ENCODE results near the gene TRPM6. TPM values are rescaled to one million over a fixed set of nuclear protein-coding genes. Genes with fewer than 3 reads are reported as not detected.
"Not testable (repeated sequence)": the region's sequence is repeated elsewhere in the genome, so short reads cannot be mapped to it uniquely, and the experiment has no call there.

The TRPM6 gene, protein sequence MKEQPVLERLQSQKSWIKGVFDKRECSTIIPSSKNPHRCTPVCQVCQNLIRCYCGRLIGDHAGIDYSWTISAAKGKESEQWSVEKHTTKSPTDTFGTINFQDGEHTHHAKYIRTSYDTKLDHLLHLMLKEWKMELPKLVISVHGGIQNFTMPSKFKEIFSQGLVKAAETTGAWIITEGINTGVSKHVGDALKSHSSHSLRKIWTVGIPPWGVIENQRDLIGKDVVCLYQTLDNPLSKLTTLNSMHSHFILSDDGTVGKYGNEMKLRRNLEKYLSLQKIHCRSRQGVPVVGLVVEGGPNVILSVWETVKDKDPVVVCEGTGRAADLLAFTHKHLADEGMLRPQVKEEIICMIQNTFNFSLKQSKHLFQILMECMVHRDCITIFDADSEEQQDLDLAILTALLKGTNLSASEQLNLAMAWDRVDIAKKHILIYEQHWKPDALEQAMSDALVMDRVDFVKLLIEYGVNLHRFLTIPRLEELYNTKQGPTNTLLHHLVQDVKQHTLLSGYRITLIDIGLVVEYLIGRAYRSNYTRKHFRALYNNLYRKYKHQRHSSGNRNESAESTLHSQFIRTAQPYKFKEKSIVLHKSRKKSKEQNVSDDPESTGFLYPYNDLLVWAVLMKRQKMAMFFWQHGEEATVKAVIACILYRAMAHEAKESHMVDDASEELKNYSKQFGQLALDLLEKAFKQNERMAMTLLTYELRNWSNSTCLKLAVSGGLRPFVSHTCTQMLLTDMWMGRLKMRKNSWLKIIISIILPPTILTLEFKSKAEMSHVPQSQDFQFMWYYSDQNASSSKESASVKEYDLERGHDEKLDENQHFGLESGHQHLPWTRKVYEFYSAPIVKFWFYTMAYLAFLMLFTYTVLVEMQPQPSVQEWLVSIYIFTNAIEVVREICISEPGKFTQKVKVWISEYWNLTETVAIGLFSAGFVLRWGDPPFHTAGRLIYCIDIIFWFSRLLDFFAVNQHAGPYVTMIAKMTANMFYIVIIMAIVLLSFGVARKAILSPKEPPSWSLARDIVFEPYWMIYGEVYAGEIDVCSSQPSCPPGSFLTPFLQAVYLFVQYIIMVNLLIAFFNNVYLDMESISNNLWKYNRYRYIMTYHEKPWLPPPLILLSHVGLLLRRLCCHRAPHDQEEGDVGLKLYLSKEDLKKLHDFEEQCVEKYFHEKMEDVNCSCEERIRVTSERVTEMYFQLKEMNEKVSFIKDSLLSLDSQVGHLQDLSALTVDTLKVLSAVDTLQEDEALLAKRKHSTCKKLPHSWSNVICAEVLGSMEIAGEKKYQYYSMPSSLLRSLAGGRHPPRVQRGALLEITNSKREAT (N-terminal part only)
- under 1 TPM; 0.44 to 0.71 TPM for total RNA-seq
- long read RNA-seq, result 0 reads

DNA sequence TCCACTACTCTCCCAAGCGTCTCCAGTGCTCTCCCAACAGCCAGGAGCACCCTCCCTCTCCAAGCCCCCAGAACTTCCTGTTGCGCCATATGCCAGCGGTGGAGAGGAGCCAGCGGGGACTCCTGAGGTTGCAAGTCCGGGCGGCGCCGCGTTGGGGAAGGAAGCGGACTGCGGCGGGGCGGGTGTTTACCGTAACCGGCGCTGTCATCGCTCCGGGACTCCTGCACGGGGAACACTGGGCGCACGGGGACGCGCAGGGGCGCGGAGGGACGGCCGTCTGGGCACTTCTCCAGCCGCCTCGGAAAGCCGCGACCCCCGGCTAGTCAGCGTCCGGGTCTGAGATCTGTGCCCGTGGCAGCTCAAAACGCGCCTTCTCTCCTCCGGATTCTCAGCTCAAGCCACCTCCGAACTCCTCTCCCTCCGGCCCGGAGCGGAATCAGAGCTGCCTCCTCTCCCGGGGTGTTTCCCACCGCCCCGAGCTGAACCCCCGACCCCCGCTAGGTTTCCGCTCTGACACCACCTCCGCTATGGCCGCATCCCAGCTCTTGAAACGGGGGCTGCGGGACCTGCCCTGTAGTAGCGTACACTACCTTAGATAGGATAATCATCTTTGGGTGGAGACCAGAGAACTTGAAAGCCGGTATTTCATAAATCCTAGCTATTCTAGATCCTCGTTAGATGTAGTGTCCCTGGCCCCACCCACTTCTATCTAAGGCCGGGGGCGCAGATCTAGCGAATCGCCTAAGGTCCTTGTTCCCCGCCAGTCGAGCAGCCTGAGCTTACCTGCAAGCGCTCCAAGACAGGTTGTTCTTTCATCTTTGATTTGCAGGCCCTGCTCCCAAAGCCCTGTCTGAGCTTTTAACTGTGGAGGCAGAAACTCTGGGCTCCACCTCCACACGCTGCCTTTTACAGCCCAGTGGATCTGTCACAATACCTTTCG is at the start of gene TRPM6:
TSS of gene TRPM6 (minus strand) at position 881 of the 940 bp plus-strand sequence. CDS start at position 816, 65 bp downstream.
- ATAC-seq (peak; percentile 86 to 96), DNase-seq (peak; percentile 90)
- intact Hi-C loops (cut with DNase I), result no loop called here

- ATAC-seq (no peak), DNase-seq (no peak)
- intact Hi-C loops (cut with DNase I), result no loop called here
Observed at GRCh38 chr9:74935008-74935407, 47.3 kb upstream of the TRPM6 start.

GRCh38 chr9:74921737-74922136 is 34.0 kb upstream of the TRPM6 start:
- ATAC-seq, result no peak
- no peak for DNase-seq
- intact Hi-C loops (cut with DNase I), result no loop called here

DNA sequence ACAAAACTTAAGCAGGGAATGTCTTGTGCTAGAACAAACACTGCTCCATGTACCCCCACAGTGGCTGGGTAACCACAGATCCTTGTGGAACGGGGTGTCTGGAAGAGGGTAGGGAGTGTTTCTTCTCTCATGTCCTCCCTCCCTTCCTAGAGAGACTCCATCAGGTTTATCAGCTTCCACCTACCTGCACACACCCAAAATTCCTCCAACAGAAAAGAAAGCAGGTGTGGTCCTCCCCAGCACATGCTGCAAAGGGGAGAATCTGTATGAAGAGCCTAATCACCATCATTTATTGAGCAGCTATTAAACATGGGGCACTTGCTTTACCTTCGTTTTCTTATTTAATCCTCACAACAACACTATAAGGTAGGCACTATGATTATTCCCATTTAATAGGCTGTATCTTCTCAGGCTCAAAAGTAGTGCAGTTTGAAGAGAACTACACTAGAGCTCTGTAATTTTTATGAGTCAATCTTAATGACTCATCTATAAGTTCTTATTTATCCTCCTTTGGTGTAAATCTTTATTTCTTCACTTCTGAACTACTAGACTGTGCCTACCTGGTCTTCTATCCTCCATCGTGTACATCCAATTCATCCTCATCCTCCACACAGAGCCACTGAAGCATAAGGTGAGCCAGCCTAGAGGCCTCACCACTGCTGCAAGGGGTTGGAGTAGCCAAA is 33.4 kb upstream of the TRPM6 start:
- intact Hi-C loops (cut with DNase I), result no loop called here
- ATAC-seq, result no peak
- DNase-seq, result no peak

GRCh38 chr9:74910036-74910435 is 22.3 kb upstream of the TRPM6 start:
- DNase-seq (no peak), ATAC-seq (no peak)
- intact Hi-C loops (cut with DNase I), result no loop called here

DNA sequence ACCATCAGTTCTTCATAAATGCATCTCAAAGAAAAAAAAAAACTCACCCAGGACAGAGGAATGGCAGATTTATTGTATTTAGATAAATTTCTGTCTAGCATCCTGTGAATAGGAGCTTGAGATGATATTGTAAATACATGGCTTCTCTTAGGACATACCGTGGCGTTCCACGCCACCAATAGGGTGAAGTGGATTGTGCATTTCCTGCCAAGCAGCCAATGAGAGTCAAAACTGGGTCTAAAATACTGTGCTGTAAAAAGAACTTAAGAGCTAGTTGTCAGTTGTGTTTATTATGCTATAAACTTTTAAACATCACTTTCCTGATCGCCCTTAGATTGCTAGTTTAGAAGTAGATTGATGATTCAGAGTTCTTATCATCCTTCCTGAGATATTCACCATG is 20.9 kb upstream of the TRPM6 start:
- intact Hi-C loops (cut with DNase I), result no loop called here
- no peak for ATAC-seq
- DNase-seq, result no peak

DNA sequence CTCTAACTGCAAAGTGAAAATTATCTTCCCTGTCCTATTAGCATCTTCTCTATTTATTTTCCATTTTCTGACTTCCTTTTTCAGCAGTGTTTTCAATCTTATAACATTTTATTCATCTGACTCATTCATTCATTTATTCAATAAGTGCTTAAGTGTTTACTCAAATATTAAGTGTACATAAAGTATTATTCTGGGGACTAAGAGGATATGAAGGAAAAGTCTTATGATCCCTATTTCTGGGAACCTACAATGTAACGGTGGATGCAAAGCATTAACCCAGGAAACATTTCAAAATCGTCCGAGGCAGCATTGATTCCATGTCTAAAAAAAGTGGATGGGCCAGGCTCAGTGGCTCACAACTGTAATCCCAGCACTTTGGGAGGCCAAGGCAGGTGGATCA is 19.4 kb upstream of the TRPM6 start:
- intact Hi-C loops (cut with DNase I), result no loop called here
- ATAC-seq, result no peak
- DNase-seq, result no peak

DNA sequence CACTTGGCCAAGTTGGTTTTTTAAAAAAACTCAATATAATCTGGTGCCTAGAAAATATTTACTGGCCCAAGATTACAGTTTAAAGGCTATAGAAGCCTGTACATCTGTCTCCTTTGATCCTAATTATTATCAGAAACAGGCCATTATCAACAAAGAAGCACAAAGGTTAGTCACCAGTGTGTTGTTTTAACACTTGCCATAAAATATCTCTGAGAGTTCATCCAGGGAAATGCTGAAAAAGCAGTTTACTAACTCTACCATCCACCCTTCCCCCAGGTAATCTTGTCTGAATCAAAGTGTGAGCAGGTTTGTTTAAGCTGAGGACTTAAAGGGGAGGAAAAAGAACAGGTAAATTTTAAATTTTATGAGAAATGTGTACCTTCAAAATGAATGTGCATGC is 13.3 kb upstream of the TRPM6 start:
- no peak for DNase-seq
- no peak for ATAC-seq
- intact Hi-C loops (cut with DNase I), result no loop called here

GRCh38 chr9:74888449-74888848 is 728 bp upstream of the TRPM6 start:
- ATAC-seq; intact Hi-C loops (cut with DNase I); DNase-seq: not testable (repeated sequence)

DNA sequence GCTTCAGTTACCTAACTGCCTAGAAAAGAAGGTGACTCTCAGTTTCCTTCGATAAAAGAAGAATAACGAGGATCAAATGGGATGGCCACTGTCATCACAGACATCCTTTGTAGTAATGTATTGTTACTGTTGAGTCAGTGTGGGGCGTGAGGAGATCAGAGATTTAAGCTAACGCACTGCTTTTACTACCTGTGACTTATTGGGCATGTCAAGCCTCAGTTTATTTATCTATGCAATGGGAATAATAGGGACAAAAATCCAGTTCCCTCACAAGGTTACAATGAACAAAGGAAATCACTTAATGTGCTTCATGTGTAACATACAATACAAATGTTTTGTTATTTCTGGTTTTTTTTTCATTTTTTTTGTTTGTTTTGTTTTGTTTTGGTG is 255 bp upstream of the TRPM6 start:
- DNase-seq (no peak), ATAC-seq (no peak)
- intact Hi-C loops (cut with DNase I), result no loop called here

GRCh38 chr9:74876382-74876949 is 11.3 kb downstream of the TRPM6 start:
- ATAC-seq, result no peak
- intact Hi-C loops (cut with DNase I), result no loop called here

GRCh38 chr9:74875656-74876055 is 12.1 kb downstream of the TRPM6 start:
- intact Hi-C loops (cut with DNase I), result no loop called here
- DNase-seq (no peak), ATAC-seq (no peak)

More at GRCh38 chr9:74876382-74876949, 11.3 kb downstream of the TRPM6 start:
- no peak for DNase-seq

GRCh38 chr9:74874220-74874619 is 13.5 kb downstream of the TRPM6 start:
- intact Hi-C loops (cut with DNase I), result no loop called here
- no peak for ATAC-seq
- no peak for DNase-seq

- no peak for DNase-seq
- no peak for ATAC-seq
- intact Hi-C loops (cut with DNase I), result no loop called here
Observed at GRCh38 chr9:74872619-74873233, 15.0 kb downstream of the TRPM6 start.

DNA sequence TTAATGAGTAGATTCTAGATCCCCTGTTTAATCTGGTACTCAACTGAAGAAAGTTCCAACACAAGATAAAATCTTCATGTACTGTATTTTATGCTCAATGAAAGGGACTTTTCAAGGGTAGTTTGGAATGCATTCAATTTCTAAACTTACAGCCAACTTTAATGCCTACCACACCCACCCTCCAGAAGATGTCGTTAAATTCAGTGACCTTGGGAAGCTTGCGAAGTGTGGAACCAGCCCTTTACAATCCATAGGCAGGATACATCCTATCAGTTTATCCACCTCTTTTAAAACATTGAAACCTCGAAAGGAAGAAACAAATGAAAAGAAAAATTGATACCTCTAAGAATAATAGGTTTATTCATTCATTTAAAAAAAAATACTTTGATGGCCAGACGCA is 20.2 kb downstream of the TRPM6 start:
- ATAC-seq (no peak), DNase-seq (no peak)
- intact Hi-C loops (cut with DNase I), result no loop called here

DNA sequence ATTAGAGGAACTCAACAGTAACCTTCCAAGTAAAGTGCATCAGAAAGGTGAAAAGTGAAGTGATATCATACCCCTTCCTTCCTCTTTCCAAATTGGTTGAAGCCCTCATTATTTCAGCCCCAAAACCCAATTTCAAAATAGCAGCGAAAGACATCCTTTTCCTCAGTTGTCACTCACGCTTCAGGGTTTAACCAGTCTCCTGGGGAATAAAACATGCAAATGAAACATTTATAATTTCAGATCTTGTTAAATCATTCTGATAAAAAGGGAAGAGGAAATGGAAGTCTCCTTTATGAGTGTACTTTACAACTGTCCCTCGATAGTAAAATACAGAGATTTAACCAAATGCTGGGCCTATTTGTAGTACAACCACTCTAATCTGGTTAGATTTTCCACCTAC is 22.5 kb downstream of the TRPM6 start:
- ATAC-seq (no peak), DNase-seq (no peak)
- intact Hi-C loops (cut with DNase I), result no loop called here

Data from left cardiac atrium (tissue), 4 donors.